Testis (tissue), 2 donors: ENCODE data around the gene PGAM2.

Experiments used
- CTCF ChIP-seq, 3 experiments: fragments of 450-650 bp in 2 of 3; fragments of 200-600 bp in 1 of 3; sonication (generic) in 1 of 3; IDR thresholded peaks; one replicate each; pipeline ENCODE4 v1.5.1; 2016 to 2019; ENCODE audit warnings: antibody characterized with exemption in 3 of 3, mild to moderate bottlenecking in 2 of 3, moderate library complexity in 1 of 3
- POLR2A ChIP-seq: fragments of 450-650 bp; IDR thresholded peaks from one replicate; pipeline ENCODE4 v1.6.1; 2017; ENCODE audit warnings: antibody characterized with exemption, mild to moderate bottlenecking, moderate library complexity

GRCh38 chr7:44081266-44081748, 15.9 kb upstream of the PGAM2 start:
- no peak for TF ChIP-seq POLR2A
- no peak for TF ChIP-seq CTCF (IDR thresholded peaks at IDR 0.05)
